Spleen (tissue), 11 donors: ENCODE measurements around the gene CCDC3. TPM values are rescaled to one million over a fixed set of nuclear protein-coding genes. Genes with fewer than 3 reads are reported as not detected.

Source experiments
- DNase-seq: peaks from one replicate; pipeline ENCODE4 v3.0.0-alpha.2; 2020
- H3K27ac ChIP-seq, 8 donors: fragments of 200-600 bp; sonication (generic) in 7 of 8; 1 replicate in 4 of 8; 2 replicates in 4 of 8; pipeline versions ENCODE4 v1.5.0 to v1.8.0; 2016 to 2021; ENCODE audit warnings: inconsistent platforms in 4 of 8, mild to moderate bottlenecking in 4 of 8, moderate library complexity in 1 of 8
- H3K27me3 ChIP-seq, 7 donors: fragments of 200-600 bp; sonication (generic) in 6 of 7; replicated peaks in 1 of 7; 1 replicate in 4 of 7; 2 replicates in 3 of 7; pipeline versions ENCODE4 v1.5.0 to v1.8.0; 2016 to 2021; ENCODE audit warnings: inconsistent platforms in 3 of 7, mild to moderate bottlenecking in 1 of 7
- H3K36me3 ChIP-seq, 6 donors: fragments of 200-600 bp; sonication (generic) in 5 of 6; 1 replicate in 4 of 6; 2 replicates in 2 of 6; pipeline versions ENCODE4 v1.5.0 to v1.8.0; 2016 to 2021; ENCODE audit warnings: inconsistent platforms in 2 of 6
- H3K4me1 ChIP-seq, 6 donors: fragments of 200-600 bp; sonication (generic) in 5 of 6; 1 replicate in 3 of 6; 2 replicates in 3 of 6; pipeline versions ENCODE4 v1.5.0 to v1.8.0; 2016 to 2021; ENCODE audit warnings: inconsistent platforms in 3 of 6
- H3K4me3 ChIP-seq, 8 donors: fragments of 200-600 bp; sonication (generic) in 7 of 8; 1 replicate in 4 of 8; 2 replicates in 4 of 8; pipeline versions ENCODE4 v1.5.0 to v1.8.0; 2016 to 2021; ENCODE audit warnings: inconsistent platforms in 4 of 8, mild to moderate bottlenecking in 4 of 8, moderate library complexity in 2 of 8
- H3K9me3 ChIP-seq, 8 donors: fragments of 200-600 bp; sonication (generic) in 7 of 8; 1 replicate in 4 of 8; 2 replicates in 4 of 8; pipeline versions ENCODE4 v1.5.0 to v1.8.0; 2016 to 2021; ENCODE audit warnings: inconsistent platforms in 4 of 8
- POLR2A ChIP-seq, 3 donors: fragments of 450-650 bp; IDR thresholded peaks; one replicate each; pipeline ENCODE4 v1.5.1; 2017; ENCODE audit warnings: antibody characterized with exemption in 3 of 3, mild to moderate bottlenecking in 1 of 3
- POLR2AphosphoS5 ChIP-seq, 3 donors: sonication (generic); formaldehyde crosslinking; IDR thresholded peaks; one replicate each; pipeline ENCODE4 v1.5.1; 2017; ENCODE audit warnings: antibody characterized with exemption in 3 of 3
- WGBS, 5 donors: extraction: QIAGEN DNeasy Blood & Tissue Kit in 3 of 5; methylation state at CpG; one replicate each; pipeline versions ENCODE4 v1.1.5 to v1.1.7; 2013 to 2018; 5-methylcytosine and 5-hydroxymethylcytosine counted together
- intact Hi-C: fragments of 100-400 bp; cut with DNase I; formaldehyde crosslinking; loops from one replicate; pipeline ENCODE4 v1.15.0; 2023; ENCODE audit warnings: low total_unique reads
- polyA plus RNA-seq, 3 donors: library from polyadenylated mRNA; stranded (reverse); fragments of 200-250 nt; gene quantifications; one replicate each; pipeline ENCODE4 v1.2.1, GENCODE V29; 2013
- total RNA-seq, 7 donors: library from RNA; depleted of rRNA in 3 of 7; stranded (reverse); fragments of >200 nt in 3 of 7; fragmentation: NEBNext Ultra II Directional in 4 of 7; extraction: Animal tissue kit (Norgen Biotek cat#: 25700) in 4 of 7; gene quantifications; one replicate each; pipeline versions ENCODE4 v1.1.0 to v1.2.1, GENCODE V29; 2016 to 2021
- TF ChIP-seq, protein P1 (sequence below), 11 experiments: fragments of 200-600 bp in 7 of 11; fragments of 450-650 bp in 4 of 11; sonication (generic) in 4 of 11; IDR thresholded peaks in 8 of 11; conservative IDR thresholded peaks in 3 of 11; 1 replicate in 7 of 11; 2 replicates in 4 of 11; pipeline versions ENCODE4 v1.4.0 to v1.8.0; 2016 to 2021; ENCODE audit warnings: antibody characterized with exemption in 11 of 11, inconsistent platforms in 4 of 11, mild to moderate bottlenecking in 1 of 11
- donor health status: healthy with polysubstance abuse.
- donor health status: DM: no; HTN: no; CAD: no; lungs with moderate emphysema.
- donor health status: DM: no; HTN: no; CAD: no.
- donor health status: Bipolar disorder and iron deficiency.
- donor health status: healthy.
- donor health status: DM: no; HTN: no; CAD: no.
- donor health status: DM: yes; HTN: yes; CAD: no.

The CCDC3 gene
- total and polyA plus RNA-seq, 10 donors: 4.7 to 36.9 (median 26.8) TPM

DNA sequence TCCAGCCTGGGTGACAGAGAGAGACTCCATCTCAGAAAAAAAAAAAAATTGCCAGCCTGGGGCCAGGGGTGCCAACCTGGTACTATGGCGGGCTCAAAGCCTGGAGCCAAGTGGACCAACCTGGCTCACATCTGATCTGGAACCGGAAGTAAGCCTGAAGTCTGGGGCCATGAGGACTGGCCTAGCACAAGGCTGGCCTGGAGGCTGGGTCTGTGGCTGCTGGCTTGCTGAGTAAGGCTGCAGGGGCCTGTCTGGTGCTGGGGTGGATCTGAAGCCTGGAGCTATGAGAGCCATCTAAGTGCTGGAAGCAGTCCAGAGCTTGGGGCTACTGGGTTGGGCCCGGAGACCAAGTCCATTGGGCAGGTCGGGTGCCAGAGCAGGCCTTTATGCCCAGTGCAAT lies 84.9 kb downstream of the CCDC3 start:
- no peak for TF ChIP-seq POLR2A (IDR thresholded peaks at IDR 0.05)
- TF ChIP-seq, protein P1, sequence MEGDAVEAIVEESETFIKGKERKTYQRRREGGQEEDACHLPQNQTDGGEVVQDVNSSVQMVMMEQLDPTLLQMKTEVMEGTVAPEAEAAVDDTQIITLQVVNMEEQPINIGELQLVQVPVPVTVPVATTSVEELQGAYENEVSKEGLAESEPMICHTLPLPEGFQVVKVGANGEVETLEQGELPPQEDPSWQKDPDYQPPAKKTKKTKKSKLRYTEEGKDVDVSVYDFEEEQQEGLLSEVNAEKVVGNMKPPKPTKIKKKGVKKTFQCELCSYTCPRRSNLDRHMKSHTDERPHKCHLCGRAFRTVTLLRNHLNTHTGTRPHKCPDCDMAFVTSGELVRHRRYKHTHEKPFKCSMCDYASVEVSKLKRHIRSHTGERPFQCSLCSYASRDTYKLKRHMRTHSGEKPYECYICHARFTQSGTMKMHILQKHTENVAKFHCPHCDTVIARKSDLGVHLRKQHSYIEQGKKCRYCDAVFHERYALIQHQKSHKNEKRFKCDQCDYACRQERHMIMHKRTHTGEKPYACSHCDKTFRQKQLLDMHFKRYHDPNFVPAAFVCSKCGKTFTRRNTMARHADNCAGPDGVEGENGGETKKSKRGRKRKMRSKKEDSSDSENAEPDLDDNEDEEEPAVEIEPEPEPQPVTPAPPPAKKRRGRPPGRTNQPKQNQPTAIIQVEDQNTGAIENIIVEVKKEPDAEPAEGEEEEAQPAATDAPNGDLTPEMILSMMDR (IDR thresholded peaks at IDR 0.05 in 8 of 11, conservative IDR thresholded peaks at IDR 0.05 in 3 of 11): no peak
- Histone ChIP-seq H3K27ac (no peak overlapping the region), H3K4me1 (peaks cover 0 to 3% (median 0%) of the 10 kb centered on the region in 6 donors), H3K27me3 (peaks cover 0 to 6% (median 0%) of the 10 kb centered on the region in 7 donors), H3K4me3 (no peak overlapping the region), H3K9me3 (peaks cover 0 to 6% (median 0%) of the 10 kb centered on the region in 8 donors), H3K36me3 (no peaks in the 10 kb centered on the region)
- intact Hi-C loops: no loop called here
- no peak for DNase-seq
- 87 to 94% (median 92%) methylated on average over 4 of the region's 4 CpGs for WGBS, 5 donors

DNA sequence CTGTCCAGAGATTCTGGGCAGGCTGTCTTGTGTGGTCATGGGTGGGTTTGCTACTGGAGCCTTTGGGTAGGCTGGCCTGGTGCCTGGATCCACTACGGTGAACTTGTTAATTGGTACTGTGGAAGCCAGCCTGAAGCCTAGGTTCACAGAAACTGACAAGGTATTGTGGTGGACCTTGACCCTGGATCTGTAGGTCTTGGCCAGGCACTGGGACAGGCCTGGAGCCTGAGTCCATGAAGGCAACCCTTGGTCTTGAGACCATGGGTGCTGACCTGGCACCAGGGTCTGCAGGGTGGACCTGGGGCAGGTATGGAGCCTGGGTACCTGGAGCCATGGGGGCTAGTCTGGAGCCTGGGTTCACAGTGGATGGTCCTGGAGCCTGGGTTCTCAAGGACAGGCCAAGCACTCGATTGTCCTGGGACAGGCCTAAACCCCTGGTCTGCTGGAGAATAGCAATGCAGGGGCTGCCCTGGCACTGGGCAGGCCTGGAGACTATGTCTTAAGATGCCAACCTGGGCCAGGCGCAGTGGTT lies 85.8 kb downstream of the CCDC3 start:
- peaks cover 0 to 6% (median 0%) of the 10 kb centered on the region in 7 donors for H3K27me3 ChIP-seq
- H3K4me1 ChIP-seq: peaks cover 0 to 2% (median 0%) of the 10 kb centered on the region in 6 donors
- H3K27ac ChIP-seq: no peak overlapping the region
- H3K9me3 ChIP-seq: peaks cover 0 to 6% (median 0%) of the 10 kb centered on the region in 8 donors
- intact Hi-C loops: no loop called here
- no peak overlapping the region for H3K4me3 ChIP-seq
- no peak for DNase-seq
- TF ChIP-seq, protein P1 (IDR thresholded peaks at IDR 0.05 in 8 of 11, conservative IDR thresholded peaks at IDR 0.05 in 3 of 11): no peak
- TF ChIP-seq POLR2A (IDR thresholded peaks at IDR 0.05) (no peak), POLR2AphosphoS5 (IDR thresholded peaks at IDR 0.05) (no peak)
- no peaks in the 10 kb centered on the region for H3K36me3 ChIP-seq
- WGBS, 5 donors: 83 to 96% (median 94%) methylated on average over 1 to 3 of the region's 3 CpGs

DNA sequence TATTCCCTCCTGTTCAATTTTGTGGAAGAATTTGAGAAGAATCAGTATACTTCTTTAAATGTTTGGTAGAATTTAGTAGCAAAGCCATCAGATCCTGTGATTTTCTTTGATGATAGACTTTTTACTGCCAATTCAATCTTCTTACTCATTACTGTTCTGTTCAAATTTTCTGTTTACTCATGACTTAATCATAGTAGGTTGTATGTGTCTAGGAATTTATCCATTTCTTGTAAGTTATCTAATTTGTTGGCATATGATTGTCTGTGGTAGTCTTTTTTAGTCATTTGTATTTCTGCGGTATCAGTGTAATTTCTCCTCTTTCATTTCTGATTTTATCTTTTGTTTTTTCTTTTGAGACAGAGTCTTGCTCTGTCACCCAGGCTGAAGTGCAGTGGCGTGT lies 87.4 kb downstream of the CCDC3 start:
- DNase-seq: no peak
- TF ChIP-seq POLR2AphosphoS5 (IDR thresholded peaks at IDR 0.05): no peak
- no peak for TF ChIP-seq POLR2A (IDR thresholded peaks at IDR 0.05)
- TF ChIP-seq, protein P1 (IDR thresholded peaks at IDR 0.05 in 8 of 11, conservative IDR thresholded peaks at IDR 0.05 in 3 of 11): no peak
- H3K27me3 ChIP-seq: peaks cover 0 to 11% (median 0%) of the 10 kb centered on the region in 7 donors
- no peak overlapping the region for H3K4me3 ChIP-seq
- H3K36me3 ChIP-seq: no peaks in the 10 kb centered on the region
- WGBS, 5 donors: 78 to 91% (median 87%) methylated on average over 2 of the region's 2 CpGs
- intact Hi-C loops: no loop called here
- peaks cover 0 to 6% (median 0%) of the 10 kb centered on the region in 8 donors for H3K9me3 ChIP-seq
- no peaks in the 10 kb centered on the region for H3K4me1 ChIP-seq
- no peak overlapping the region for H3K27ac ChIP-seq

DNA sequence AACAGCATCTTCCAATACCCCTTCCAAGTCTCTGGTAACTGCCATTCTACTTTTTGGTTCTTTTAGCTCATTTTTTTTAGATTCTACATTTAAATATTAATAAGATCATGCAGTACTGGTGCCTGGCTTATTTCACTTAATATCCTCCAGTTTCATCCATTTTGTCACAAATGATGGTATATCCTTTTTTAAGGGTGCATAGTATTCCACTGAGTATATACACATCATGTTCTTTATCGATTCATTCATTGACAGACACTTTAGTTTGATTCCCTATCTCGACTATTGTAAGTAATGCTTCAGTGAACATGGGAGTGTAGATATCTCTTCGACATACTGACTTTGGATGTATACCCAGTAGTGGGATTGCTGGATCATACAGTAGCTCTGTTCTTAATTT lies 89.7 kb downstream of the CCDC3 start:
- DNase-seq: no peak
- 87 to 97% (median 93%) methylated on average over 3 of the region's 3 CpGs for WGBS, 5 donors
- Histone ChIP-seq H3K27ac (no peak overlapping the region), H3K9me3 (peaks cover 0 to 6% (median 0%) of the 10 kb centered on the region in 8 donors), H3K4me3 (no peak overlapping the region), H3K27me3 (peaks cover 0 to 12% (median 0%) of the 10 kb centered on the region in 7 donors), H3K4me1 (no peaks in the 10 kb centered on the region), H3K36me3 (no peaks in the 10 kb centered on the region)
- intact Hi-C loops: no loop called here
- TF ChIP-seq POLR2A (IDR thresholded peaks at IDR 0.05) (no peak), POLR2AphosphoS5 (IDR thresholded peaks at IDR 0.05) (no peak)
- TF ChIP-seq, protein P1 (IDR thresholded peaks at IDR 0.05 in 8 of 11, conservative IDR thresholded peaks at IDR 0.05 in 3 of 11): no peak
